Fibroblast of skin of back (primary cell): ENCODE measurements around the gene CLEC4A.
"Not testable (repeated sequence)": the region's sequence is repeated elsewhere in the genome, so short reads cannot be mapped to it uniquely, and the experiment has no call there.

ENCODE experiments used
- DNase-seq: peaks from one replicate; pipeline ENCODE4 v3.0.0-alpha.2; 2013

Gene CLEC4A

DNA sequence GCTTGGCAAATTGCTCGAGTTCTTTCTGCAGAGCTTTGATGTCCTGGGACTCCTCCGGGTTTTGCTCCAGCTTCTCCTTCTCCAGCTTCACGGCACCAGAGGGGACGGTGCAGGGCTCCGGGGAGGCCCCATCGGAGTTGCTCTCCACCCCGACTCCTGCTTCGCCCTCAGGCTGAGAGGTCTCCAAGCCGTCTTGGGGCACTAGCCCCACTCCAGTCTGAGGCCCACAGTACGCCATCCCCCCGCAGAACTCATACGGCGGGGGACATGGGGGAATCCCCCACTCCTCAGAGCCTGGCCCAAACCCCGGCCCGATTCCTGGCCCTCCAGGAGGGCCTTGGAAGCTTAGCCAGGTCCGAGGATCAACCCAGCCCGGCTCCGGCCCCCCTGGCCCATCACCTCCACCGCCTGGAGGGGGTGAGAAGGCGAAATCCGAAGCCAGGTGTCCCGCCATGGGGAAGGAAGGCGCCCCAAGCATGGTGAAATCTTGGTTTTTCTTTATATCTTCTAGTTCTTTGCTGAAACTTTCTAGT lies 11.0 kb downstream of the CLEC4A start:
- not testable (repeated sequence) for DNase-seq

DNA sequence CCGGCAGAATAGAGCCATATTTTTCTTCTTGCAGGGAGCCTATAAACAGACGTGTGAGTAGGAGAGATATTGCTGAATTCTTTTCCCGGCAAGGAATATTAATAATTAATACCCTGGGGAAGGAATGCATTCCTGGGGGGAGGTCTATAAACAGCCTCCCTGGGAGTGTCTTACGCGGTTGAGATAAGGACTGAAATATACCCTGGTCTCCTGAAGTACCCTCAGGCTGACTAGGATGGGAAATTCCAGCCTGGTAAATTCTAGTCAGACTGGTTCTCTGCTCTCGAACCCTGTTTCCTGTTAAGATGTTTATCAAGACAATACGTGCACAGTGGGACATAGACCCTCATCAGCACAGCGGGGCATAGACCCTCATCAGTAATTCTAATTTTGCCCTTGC lies 18.2 kb downstream of the CLEC4A start:
- DNase-seq: peak; percentile 12

DNA sequence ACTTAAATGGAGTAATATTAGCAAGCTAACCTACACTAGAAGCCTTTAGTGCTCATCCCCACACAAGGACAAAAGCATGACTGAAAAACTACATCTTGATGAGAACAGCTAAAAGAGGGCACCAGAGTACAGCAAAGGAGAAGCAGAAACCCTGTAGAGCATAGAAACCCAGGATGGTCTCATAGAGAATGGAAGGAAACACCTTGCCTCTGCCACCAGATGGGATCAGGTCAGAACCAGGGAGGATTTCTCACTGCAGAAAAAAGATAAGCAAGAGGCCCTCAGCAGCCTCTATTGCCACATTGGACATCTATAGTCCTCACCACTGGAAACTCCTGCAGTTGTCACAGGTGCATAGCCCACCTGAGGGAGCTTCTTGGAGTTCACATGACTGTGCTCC lies 19.8 kb downstream of the CLEC4A start:
- DNase-seq: no peak

DNA sequence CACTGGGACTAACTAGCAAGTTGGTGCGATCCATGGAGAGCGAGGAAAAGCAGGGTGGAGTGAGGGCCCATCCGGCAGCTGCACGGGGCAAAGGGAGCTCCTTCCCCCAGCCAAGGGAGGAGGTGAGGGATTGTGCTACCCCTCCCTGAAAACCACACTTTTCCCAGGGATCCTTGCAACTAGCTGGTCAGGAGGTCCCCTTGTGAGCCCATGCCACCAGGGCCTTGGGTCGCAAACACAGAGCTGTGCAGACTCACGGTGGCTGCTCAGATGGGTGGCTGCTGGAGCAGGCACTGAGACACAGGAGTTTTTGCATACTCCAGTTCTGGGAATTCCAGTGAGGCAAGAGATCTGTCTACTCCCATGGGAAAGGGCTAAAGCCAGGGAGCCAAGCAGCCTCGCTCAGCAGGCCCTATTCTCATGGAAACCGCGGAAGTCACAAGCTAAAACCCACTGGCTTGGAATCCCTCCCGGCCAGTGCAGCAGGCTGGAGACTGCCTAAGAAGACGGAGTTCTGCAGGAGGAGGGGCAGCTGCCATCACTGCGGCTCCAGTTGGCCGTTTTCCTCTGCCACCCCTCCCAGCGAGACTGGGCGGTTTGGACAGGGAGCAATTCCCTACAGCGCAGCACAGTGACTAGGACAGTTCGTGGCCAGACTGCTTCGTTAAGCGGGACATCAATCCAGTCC lies 22.5 kb downstream of the CLEC4A start:
- peak; percentile 96 for DNase-seq

DNA sequence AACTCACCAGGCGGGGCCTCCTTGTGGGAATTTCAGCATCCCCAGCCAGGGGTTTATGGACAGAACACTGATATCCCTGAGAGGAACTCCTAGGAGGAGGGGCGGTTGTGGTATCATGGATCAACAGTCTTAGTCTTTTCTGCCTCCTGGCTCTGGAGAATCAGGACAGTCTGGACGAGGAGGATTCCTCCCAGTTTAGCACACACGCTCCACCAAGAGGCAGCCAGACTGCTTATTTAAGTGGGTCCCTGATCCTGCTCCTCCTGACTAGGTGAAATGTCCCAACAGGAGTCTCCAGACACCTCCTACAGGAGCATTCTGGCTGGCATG lies 23.0 kb downstream of the CLEC4A start:
- no peak for DNase-seq

DNA sequence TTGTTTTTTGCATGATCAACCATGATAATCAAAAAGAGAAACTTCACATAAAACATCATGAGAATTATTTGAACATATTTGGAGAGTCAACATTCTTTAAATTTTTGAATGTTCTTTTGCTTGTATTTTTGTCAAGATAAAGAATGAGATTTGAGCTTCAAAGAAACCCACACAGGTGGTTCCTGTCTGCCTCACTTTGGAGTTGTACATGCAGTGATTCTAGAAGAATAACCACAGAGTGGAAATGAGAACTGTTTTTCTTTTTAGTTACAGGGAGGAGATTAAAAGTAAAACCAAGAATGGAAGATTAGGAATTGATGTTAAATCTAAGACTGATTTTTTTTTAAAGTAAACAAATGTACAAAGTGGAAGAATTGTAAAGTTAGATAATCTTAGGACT lies 31.1 kb downstream of the CLEC4A start:
- DNase-seq: no peak

DNA sequence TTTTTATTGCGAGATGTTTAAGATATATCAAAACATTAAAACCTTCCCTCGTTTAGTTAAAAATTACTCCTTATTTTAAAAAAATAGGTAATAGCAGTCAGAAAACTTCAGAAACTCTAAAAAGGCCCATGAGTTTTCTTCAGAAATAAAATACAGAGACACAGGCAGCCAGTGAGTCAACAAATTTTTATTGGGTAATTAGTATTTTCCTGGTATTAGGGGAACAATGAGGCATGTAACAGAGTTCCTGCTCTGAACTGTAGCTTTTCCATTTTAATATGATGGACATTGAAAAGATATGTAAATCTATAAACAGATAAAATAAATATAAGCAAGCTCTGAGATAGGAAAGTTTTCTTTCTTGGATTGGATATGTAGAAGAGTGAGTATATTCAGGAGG lies 33.0 kb downstream of the CLEC4A start:
- no peak for DNase-seq

DNA sequence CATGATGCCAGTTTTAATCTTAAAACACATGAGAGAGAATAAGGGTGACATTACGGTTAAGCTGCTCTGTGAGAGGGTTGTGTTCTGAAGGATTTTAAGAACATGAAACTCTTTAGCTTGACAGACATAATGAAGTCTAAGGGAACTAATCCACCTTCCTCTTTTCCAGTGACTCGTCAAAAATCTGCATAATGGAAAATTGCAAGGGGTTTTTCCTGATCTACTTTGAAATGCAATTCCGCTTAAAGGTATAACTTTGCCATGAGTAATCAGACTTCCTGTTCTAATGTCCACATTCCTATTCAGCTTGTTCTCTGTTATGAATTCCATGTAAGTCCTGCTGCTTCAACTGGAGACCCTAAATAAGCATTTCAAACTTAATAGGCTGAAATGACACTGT lies 33.4 kb downstream of the CLEC4A start, which contains the start of gene ZNF705A:
ZNF705A (plus strand) TSS at position 171 of the 400 bp plus-strand sequence. CDS start 15,611 bp downstream, outside the sequence.
- DNase-seq: peak; percentile 90

DNA sequence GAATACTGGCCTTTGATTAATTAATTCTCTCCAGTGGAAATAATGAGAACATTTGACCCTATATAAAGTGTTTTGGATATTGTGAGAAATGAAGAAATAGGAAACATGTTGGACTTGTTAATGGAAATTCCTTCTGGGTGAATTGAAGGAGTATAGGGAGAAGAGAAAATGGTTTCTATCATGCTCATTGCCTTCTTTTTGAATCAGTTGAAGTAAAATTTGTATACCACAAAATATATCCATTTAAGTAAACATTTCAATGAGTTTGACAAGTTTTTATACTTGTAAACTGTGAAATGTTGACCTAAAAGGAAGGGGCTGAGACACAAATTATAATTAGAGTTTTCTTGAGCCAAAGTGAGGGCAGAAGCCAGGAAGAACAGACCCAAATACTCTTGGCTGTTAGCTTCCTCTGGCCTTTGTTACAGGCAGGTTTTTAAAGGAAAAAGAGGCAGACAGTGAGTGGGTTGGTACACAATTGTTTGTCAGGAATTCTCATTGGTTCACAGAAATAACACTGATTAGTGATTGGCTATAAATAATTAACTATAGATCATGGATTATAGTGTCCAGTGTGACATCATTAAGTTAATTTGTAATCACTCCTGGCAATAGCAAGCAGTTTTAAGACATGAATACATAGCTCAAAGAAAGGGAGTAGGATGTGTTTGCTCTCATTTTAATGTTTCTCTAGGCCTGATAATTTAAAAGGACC lies 34.2 kb downstream of the CLEC4A start:
- DNase-seq: peak; percentile 3

DNA sequence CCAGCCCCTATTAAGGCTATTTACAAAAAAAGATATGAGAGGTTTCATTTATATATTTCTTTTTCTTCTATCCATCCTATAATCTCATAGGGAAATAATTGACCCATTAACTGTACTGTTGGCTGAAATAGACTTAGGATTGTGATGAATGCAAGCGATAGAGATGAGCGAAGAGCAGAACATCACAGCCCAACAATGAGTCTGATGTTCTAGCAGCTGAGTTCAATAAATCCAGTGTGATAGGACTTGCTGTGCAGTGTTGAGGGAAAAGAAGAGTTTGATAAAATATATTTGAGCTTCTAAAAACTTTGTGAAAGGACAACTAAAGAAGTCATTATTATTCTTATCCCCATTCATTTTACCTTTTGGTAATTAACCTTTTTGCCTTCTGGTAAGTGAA lies 49.5 kb downstream of the CLEC4A start:
- not testable (repeated sequence) for DNase-seq

DNA sequence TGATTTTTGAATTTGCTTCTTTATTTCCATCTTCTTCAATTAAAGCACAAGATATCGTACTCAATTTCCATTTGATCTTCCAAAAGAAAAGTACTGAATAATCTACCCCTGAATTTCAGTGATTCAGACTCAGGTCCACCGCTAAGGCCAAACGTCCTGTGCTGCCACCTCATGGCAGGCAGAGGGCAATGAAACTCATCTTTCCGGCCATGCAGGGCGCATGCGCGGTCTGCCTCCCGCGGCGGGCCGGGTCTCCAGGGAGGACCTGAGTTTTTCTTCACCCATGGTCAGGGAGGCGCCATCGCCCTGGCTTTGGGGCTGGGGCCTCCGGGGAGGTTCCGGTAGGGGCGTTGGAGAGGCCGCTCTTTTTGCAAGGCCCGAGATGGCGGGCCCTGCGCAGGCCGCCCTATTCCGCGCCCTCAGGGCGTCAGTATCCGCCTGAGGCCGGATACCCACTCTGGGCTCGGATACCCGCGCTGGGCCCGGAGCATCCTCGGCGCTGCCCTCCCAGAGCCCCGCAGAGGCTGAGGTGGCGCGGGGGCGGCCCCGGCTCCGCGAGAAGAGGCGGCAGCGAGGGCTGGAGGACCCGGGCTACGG lies 56.7 kb downstream of the CLEC4A start:
- DNase-seq: peak; percentile 69

DNA sequence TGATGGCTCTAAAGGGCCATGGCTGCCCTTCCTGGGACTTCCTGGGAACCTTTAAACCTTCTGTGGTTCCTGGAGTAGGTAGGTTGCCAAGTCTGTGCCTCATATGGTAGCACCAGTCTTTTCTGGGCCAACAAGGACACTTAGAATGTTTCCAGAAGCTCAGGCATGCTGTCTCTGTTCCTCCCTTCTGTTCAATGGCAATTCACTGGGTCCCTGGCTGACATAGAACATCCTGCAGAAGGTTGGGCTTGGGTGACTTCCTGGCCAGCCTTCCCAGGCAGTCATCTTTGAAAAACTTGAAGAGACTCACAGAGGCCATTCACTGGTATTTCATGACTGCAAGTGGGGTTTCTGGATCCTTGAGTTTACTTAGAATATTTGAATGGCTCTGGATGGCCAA lies 57.9 kb downstream of the CLEC4A start:
- peak; percentile 9 for DNase-seq

DNA sequence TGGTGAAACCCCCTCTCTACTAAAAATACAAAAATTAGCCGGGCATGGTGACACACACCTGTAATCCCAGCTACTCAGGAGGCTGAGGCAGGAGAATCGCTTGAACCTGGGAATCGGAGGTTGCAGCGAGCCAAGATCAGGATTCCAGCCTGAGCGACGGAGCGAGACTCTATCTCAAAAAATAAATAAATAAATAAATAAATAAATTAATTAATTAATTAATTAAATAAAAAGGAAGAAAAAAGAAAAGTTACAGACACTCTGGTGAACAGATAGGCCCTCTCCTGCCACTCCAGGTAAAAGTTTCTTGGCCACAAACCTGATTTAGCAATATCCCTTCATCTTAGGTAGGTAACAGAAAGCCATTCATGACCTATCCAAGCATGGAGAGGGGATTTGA lies 59.5 kb downstream of the CLEC4A start:
- not testable (repeated sequence) for DNase-seq

DNA sequence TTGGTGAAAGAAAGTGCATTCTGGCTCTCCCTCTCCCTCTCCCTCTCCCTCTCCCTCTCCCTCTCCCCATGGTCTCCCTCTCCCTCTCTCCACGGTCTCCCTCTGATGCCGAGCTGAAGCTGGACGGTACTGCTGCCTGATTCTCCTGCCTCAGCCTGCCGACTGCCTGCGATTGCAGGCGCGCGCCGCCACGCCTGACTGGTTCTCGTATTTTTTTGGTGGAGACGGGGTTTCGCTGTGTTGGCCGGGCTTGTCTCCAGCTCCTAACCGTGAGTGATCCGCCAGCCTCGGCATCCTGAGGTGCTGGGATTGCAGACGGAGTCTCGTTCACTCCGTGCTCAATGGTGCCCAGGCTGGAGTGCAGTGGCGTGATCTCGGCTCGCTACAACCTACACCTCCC lies 59.9 kb downstream of the CLEC4A start:
- DNase-seq: not testable (repeated sequence)

DNA sequence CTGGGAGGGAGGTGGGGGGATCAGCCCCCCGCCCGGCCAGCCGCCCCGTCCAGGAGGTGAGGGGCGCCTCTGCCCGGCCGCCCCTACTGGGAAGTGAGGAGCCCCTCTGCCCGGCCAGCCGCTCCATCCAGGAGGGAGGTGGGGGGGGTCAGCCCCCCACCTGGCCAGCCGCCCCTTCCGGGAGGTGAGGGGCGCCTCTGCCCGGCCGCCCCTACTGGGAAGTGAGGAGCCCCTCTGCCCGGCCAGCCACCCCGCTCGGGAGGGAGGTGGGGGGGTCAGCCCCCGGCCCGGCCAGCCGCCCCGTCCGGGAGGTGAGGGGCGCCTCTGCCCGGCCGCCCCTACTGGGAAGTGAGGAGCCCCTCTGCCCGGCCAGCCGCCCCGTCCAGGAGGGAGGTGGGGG lies 60.8 kb downstream of the CLEC4A start:
- not testable (repeated sequence) for DNase-seq

DNA sequence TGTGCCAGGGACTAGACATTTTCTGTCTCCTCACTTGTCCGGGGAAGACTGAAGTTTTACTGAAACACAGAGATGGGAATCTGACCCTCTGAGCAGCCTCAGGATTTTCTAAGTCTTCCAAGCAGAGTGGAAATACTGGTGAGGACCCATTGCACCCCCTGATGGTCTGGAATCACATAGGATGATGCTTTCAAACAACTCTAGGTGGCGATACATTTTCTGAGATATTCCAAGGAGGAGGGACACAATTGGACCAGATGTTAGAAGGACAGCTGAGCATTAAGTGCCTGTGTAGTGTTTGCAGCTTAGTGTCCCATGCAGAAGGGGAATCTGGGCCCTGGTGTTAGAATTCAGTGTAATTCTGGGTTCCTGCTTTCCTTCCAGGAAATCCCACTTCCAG lies 64.7 kb downstream of the CLEC4A start:
- not testable (repeated sequence) for DNase-seq
